Activated naive CD4-positive, alpha-beta T cell treated with Interleukin-2 at 50 U/mL for 16 hours (primary cell): ENCODE data around the gene ADCY6.
"Not testable (repeated sequence)": the region's sequence is repeated elsewhere in the genome, so short reads cannot be mapped to it uniquely, and the experiment has no call there.

Source experiments
- DNase-seq: peaks from one replicate; pipeline ENCODE4 v3.0.0-alpha.2; 2020

Gene ADCY6

DNA sequence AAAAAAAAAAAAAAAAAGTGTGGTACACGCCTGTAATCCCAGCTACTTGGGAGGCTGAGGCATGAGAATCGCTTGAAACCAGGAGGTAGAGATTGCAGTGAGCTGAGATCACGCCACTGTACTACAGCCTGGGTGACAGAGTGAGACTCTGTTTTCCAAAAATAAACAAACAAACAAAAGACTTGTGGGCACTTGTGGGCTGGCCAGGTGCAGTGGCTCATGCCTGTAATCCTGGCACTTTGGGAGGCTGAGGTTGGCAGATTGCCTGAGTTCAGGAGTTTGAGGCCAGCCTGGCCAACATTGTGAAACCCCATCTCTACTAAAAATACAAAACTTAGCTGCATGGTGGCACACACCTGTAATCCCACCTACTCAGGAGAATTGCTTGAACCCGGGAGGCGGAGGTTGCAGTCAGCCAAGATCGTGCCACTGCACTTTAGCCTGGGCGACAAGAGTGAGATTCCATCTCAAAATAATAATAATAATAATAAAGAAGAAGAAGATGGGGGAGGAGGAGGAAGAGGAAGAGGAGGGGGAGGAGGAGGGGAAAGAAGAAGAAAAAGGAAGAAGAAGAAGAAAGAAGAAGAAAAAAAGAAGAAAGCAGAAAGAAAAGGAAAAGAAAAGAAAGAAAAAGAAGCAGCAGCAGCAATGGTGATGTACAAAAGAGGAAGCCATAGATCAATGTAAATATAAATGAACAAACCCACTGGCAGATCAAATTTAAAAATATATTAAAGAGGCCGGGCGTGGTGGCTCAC is 44.5 kb downstream of the ADCY6 start:
- DNase-seq = no peak

DNA sequence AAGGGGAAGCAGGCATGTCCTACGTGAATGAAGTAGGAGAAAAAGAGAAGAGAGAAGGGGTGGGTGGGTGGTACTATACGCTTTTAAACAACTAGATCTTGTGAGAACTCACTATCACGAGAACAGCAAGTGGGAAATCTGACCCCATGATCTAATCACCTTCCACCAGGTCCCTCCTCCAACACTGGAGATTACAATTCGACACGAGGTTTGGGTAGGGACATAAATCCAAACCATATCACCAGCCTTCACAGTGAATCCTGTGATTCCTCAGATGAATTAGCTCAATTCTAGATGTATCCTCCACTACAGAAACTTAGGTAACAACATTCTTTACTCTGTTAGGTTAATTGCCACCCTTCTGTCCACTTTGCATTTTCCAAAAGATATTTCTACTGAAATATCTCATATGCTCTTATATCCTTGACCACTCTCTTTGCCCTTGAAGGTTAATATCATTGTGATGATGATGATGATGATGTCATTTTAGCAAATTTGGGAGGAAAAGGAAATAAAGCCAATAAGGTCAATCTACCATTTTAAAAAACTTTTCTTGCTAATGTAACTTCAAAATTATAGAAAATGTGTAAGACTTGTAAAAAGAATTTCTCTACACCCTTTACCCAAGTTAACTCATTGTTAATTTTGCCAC is 49.1 kb downstream of the ADCY6 start:
- DNase-seq = no peak

DNA sequence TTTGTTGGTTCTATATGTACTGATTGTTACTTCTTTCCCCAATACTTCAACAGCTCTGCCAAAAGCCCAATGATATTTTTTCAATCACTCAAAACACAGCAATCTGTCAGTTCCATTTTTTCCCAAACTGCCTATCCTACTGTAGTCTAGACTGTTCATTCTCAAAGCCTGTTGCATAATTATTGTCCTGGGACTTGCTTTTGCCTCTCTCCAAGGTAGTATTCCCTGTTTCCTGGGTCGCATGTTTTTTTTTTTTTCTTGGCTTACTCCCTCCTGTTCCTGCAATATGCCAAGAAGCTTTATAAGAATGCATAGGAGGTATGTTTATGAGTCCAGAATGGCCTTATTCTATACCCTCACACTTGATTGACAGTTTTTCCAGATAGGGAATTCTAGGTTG is 52.4 kb downstream of the ADCY6 start:
- DNase-seq = no peak

DNA sequence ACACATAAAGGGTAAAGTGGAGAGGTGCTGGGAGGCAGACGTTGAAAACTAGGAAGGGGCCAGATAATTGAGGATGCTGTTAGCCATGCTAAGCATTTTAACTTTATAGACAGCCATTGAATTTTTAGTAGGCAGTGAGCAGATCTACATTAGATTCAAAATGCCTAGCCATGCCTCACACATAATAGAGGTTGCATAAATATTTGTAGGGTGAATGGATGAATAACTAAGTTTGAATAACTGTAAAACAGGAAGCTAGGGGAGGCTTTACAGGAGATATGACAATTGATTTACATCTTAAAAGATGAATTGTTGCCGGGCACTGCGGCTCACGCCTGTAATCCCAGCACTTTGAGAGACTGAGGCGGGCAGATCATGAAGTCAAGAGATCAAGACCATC is 60.1 kb downstream of the ADCY6 start:
- no peak for DNase-seq

DNA sequence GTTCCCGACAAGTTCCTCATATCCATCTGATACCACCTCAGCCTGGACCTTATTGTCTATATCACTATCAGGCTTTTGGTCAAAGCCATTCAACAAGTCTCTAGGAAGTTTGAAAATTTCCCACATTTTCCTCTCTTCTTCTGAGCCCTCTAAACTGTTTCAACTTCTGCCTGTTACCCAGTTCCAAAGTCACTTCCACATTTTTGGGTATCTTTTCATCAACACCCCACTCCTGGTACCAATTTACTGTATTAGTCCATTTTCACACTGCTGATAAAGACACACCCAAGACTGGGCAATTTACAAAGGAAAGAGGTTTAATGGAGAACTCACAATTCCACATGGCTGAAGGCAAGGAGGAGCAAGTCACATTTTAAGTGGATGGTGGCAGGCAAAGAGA is 68.2 kb downstream of the ADCY6 start:
- DNase-seq = not testable (repeated sequence)

DNA sequence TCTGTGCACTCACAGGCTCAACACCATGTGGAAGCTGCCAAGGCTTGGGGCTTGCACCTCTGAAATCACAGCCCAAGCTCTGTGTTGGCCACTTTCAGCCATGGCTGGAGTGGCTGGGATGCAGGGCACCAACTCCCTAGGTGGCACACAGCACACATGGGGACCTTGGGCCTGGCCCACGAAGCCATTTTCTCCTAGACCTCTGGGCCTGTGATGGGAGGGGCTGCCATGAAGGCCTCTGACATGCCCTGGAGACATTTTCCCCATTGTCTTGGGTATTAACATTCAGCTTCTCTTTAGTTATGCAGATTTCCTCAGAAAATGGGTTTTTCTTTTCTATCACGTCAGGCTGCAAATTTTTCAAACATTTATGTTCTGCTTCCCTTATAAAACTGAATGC is 68.7 kb downstream of the ADCY6 start:
- DNase-seq = not testable (repeated sequence)

DNA sequence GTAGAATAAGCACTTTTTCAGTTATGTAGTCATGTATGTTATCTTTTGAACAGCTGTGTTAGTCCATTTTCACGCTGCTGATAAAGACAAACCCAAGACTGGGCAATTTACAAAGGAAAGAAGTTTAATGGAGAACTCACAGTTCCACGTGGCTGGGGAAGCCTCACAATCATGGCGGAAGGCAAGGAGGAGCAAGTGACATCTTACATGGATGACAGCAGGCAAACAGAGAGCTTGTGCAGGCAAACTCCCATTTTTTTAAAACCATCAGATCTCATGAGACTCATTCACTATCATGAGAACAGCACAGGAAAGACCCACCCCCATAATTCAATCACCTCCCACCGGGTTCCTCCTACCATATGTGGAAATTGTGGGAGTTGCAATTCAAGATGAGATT is 69.9 kb downstream of the ADCY6 start:
- not testable (repeated sequence) for DNase-seq

DNA sequence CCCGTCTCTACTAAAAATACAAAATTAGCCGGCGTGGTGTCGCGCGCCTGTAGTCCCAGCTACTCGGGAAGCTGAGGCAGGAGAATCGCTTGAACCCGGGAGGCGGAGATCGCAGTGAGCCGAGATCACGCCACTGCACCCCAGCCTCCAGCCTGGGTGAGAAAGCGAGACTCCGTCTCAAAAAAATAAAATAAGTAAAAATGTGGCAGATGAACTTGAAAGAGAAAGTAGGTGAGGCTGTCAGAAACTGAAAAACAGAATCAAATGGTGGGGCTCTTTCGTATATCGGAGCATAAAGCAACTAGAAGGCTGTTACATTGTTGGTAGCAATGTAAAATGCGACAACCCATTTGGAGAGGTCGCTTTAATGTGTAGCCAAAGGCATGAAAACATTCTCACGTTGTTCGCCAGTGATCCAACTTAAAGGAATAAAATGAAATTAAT is 71.6 kb downstream of the ADCY6 start:
- no peak for DNase-seq

DNA sequence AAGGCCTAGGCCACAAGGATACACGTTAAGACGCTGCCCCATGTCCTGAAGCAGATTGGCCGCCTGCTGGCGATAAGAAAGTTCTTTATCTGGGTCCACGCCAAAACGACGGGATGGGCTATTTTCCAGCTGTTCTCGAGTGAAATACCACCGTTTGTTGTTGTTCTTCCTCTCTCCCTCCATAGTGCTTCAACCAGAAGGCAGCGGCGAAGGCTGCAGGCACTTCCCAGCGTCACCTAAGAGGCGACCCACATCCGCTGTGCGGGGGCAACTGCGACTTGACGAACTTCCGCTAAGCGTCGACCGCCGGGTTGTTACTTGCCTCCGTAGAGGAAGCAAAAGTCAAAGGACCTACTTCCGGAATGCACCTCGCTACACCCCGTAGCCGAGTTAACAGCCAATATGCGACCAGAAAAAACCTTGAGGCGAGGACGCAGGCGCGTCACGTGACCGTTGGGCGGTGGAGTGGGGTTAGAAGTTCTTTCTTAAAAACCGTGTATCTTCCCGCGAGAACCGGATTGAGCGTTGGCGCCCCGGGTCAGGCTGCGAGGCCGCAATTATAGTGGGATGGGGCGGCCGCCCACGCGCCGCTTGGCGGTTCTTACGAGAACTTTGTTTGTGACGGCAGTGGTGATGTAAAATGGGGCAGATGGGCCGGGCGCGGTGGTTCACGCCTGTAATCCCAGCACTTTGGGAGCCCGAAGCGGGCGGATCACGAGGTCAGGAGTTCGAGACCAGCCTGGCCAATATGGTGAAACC is 72.2 kb downstream of the ADCY6 start, which contains the start of gene CCNT1:
CCNT1 (minus strand) TSS at position 215 of the 759 bp plus-strand sequence; CDS start at position 183, 32 bp downstream.
- DNase-seq = peak; percentile 99
